Breast epithelium (tissue), 3 donors: ENCODE results near the gene MSH6.

Experiments
- CTCF ChIP-seq, 3 donors: fragments of 450-650 bp; IDR thresholded peaks; one replicate each; pipeline ENCODE4 v1.5.1; 2016 to 2017; ENCODE audit warnings: antibody characterized with exemption in 3 of 3, mild to moderate bottlenecking in 3 of 3, moderate library complexity in 3 of 3
- POLR2A ChIP-seq: fragments of 450-650 bp; IDR thresholded peaks from one replicate; pipeline ENCODE4 v1.6.1; 2016; ENCODE audit warnings: antibody characterized with exemption, mild to moderate bottlenecking, moderate library complexity

- TF ChIP-seq CTCF (IDR thresholded peaks at IDR 0.05) (no peak), POLR2A (no peak)
Observed at GRCh38 chr2:47803363-47803762, 20.4 kb downstream of the MSH6 start.
